HUES6 (cell line): ENCODE data around the gene KLHL22.
"Not testable (repeated sequence)": the region's sequence is repeated elsewhere in the genome, so short reads cannot be mapped to it uniquely, and the experiment has no call there.

Experiments used
- H3K27ac ChIP-seq: 2 replicates; pipeline ENCODE4 v1.7.0; 2013; ENCODE audit warnings: low read depth, mild to moderate bottlenecking, low read length, inconsistent platforms
- H3K27me3 ChIP-seq: 2 replicates; pipeline ENCODE4 v1.6.1; 2013; ENCODE audit warnings: low read length; ENCODE audit not compliant: control insufficient read depth, insufficient read depth
- H3K36me3 ChIP-seq: 2 replicates; pipeline ENCODE4 v1.6.1; 2013; ENCODE audit warnings: low read length; ENCODE audit not compliant: control insufficient read depth, insufficient read depth
- H3K4me1 ChIP-seq: 2 replicates; pipeline ENCODE4 v1.6.1; 2013; ENCODE audit warnings: low read length; ENCODE audit not compliant: control insufficient read depth, insufficient read depth
- H3K4me3 ChIP-seq: 2 replicates; pipeline ENCODE4 v1.5.1; 2013; ENCODE audit warnings: low read depth, low read length
- H3K9ac ChIP-seq: one replicate; pipeline ENCODE4 v1.6.1; 2013; ENCODE audit warnings: mild to moderate bottlenecking, low read length
- H3K9me3 ChIP-seq: 2 replicates; pipeline ENCODE4 v1.6.1; 2013; ENCODE audit warnings: low read depth, low read length; ENCODE audit not compliant: control insufficient read depth, insufficient read depth

Gene KLHL22

GRCh38 chr22:20413217-20414058 is 82.2 kb downstream of the KLHL22 start:
- no peak overlapping the region for H3K27ac ChIP-seq
- H3K4me3 ChIP-seq = no peak overlapping the region
- H3K27me3 ChIP-seq = peaks cover 2% of the 10 kb centered on the region; the same call in 1 of the 2 replicates
- H3K36me3 ChIP-seq = no peaks in the 10 kb centered on the region
- H3K4me1 ChIP-seq = no peaks in the 10 kb centered on the region
- no peaks in the 10 kb centered on the region for H3K9me3 ChIP-seq
- H3K9ac ChIP-seq = no peak overlapping the region

- H3K4me3 ChIP-seq = no peak overlapping the region
- no peaks in the 10 kb centered on the region for H3K27me3 ChIP-seq
- no peaks in the 10 kb centered on the region for H3K4me1 ChIP-seq
- H3K27ac ChIP-seq = no peak overlapping the region
- H3K9me3 ChIP-seq = no peaks in the 10 kb centered on the region
- no peak overlapping the region for H3K9ac ChIP-seq
- peaks cover 2% of the 10 kb centered on the region; the same call in 1 of the 2 replicates for H3K36me3 ChIP-seq
Observed at GRCh38 chr22:20412474-20413216, 83.0 kb downstream of the KLHL22 start.

- not testable (repeated sequence) for H3K27me3 ChIP-seq, H3K9me3 ChIP-seq, H3K4me3 ChIP-seq, H3K9ac ChIP-seq, H3K27ac ChIP-seq, H3K4me1 ChIP-seq
- peaks cover 33% of the 10 kb centered on the region for H3K36me3 ChIP-seq
Observed at GRCh38 chr22:20409385-20409784, 86.2 kb downstream of the KLHL22 start.

- no peak overlapping the region for H3K4me3 ChIP-seq
- H3K27me3 ChIP-seq = no peaks in the 10 kb centered on the region
- H3K4me1 ChIP-seq = no peaks in the 10 kb centered on the region
- H3K36me3 ChIP-seq = peaks cover 38% of the 10 kb centered on the region
- no peaks in the 10 kb centered on the region for H3K9me3 ChIP-seq
- H3K27ac ChIP-seq = no peak overlapping the region
- H3K9ac ChIP-seq = no peak overlapping the region
Observed at GRCh38 chr22:20408891-20409290, 86.7 kb downstream of the KLHL22 start.

- Histone ChIP-seq H3K27ac (no peak overlapping the region), H3K9ac (no peak overlapping the region), H3K27me3 (no peaks in the 10 kb centered on the region), H3K4me3 (no peak overlapping the region), H3K9me3 (no peaks in the 10 kb centered on the region), H3K4me1 (no peaks in the 10 kb centered on the region), H3K36me3 (peaks cover 48% of the 10 kb centered on the region)
Observed at GRCh38 chr22:20407829-20408228, 87.8 kb downstream of the KLHL22 start.

- no peak overlapping the region for H3K9ac ChIP-seq
- H3K4me1 ChIP-seq = no peaks in the 10 kb centered on the region
- peaks cover 55% of the 10 kb centered on the region for H3K36me3 ChIP-seq
- no peaks in the 10 kb centered on the region for H3K27me3 ChIP-seq
- no peaks in the 10 kb centered on the region for H3K9me3 ChIP-seq
- no peak overlapping the region for H3K27ac ChIP-seq
- H3K4me3 ChIP-seq = no peak overlapping the region
Observed at GRCh38 chr22:20406686-20407408, 88.7 kb downstream of the KLHL22 start.

GRCh38 chr22:20405931-20406685 is 89.5 kb downstream of the KLHL22 start:
- Histone ChIP-seq H3K4me3 (no peak overlapping the region), H3K9me3 (no peaks in the 10 kb centered on the region), H3K36me3 (peaks cover 61% of the 10 kb centered on the region), H3K27ac (no peak overlapping the region), H3K27me3 (no peaks in the 10 kb centered on the region), H3K9ac (no peak overlapping the region), H3K4me1 (no peaks in the 10 kb centered on the region)

- no peaks in the 10 kb centered on the region for H3K27me3 ChIP-seq
- no peak overlapping the region for H3K9ac ChIP-seq
- H3K9me3 ChIP-seq = no peaks in the 10 kb centered on the region
- peaks cover 68% of the 10 kb centered on the region for H3K36me3 ChIP-seq
- H3K4me1 ChIP-seq = no peaks in the 10 kb centered on the region
- no peak overlapping the region for H3K4me3 ChIP-seq
- H3K27ac ChIP-seq = no peak overlapping the region
Observed at GRCh38 chr22:20405291-20405930, 90.2 kb downstream of the KLHL22 start.

- H3K36me3 ChIP-seq = peaks cover 71% of the 10 kb centered on the region
- no peak overlapping the region for H3K27ac ChIP-seq
- H3K27me3 ChIP-seq = no peaks in the 10 kb centered on the region
- no peak overlapping the region for H3K9ac ChIP-seq
- no peaks in the 10 kb centered on the region for H3K4me1 ChIP-seq
- H3K4me3 ChIP-seq = no peak overlapping the region
- no peaks in the 10 kb centered on the region for H3K9me3 ChIP-seq
Observed at GRCh38 chr22:20404881-20405280, 90.7 kb downstream of the KLHL22 start.

- no peaks in the 10 kb centered on the region for H3K4me1 ChIP-seq
- no peak overlapping the region for H3K4me3 ChIP-seq
- H3K36me3 ChIP-seq = peaks cover 71% of the 10 kb centered on the region
- no peak overlapping the region for H3K27ac ChIP-seq
- no peaks in the 10 kb centered on the region for H3K9me3 ChIP-seq
- H3K9ac ChIP-seq = no peak overlapping the region
- no peaks in the 10 kb centered on the region for H3K27me3 ChIP-seq
Observed at GRCh38 chr22:20403779-20404140, 91.8 kb downstream of the KLHL22 start.
